ENCODE measurements around the gene INO80.
"Not testable (repeated sequence)": the region's sequence is repeated elsewhere in the genome, so short reads cannot be mapped to it uniquely, and the experiment has no call there.

The INO80 gene, protein sequence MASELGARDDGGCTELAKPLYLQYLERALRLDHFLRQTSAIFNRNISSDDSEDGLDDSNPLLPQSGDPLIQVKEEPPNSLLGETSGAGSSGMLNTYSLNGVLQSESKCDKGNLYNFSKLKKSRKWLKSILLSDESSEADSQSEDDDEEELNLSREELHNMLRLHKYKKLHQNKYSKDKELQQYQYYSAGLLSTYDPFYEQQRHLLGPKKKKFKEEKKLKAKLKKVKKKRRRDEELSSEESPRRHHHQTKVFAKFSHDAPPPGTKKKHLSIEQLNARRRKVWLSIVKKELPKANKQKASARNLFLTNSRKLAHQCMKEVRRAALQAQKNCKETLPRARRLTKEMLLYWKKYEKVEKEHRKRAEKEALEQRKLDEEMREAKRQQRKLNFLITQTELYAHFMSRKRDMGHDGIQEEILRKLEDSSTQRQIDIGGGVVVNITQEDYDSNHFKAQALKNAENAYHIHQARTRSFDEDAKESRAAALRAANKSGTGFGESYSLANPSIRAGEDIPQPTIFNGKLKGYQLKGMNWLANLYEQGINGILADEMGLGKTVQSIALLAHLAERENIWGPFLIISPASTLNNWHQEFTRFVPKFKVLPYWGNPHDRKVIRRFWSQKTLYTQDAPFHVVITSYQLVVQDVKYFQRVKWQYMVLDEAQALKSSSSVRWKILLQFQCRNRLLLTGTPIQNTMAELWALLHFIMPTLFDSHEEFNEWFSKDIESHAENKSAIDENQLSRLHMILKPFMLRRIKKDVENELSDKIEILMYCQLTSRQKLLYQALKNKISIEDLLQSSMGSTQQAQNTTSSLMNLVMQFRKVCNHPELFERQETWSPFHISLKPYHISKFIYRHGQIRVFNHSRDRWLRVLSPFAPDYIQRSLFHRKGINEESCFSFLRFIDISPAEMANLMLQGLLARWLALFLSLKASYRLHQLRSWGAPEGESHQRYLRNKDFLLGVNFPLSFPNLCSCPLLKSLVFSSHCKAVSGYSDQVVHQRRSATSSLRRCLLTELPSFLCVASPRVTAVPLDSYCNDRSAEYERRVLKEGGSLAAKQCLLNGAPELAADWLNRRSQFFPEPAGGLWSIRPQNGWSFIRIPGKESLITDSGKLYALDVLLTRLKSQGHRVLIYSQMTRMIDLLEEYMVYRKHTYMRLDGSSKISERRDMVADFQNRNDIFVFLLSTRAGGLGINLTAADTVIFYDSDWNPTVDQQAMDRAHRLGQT (N-terminal part only)

DNA sequence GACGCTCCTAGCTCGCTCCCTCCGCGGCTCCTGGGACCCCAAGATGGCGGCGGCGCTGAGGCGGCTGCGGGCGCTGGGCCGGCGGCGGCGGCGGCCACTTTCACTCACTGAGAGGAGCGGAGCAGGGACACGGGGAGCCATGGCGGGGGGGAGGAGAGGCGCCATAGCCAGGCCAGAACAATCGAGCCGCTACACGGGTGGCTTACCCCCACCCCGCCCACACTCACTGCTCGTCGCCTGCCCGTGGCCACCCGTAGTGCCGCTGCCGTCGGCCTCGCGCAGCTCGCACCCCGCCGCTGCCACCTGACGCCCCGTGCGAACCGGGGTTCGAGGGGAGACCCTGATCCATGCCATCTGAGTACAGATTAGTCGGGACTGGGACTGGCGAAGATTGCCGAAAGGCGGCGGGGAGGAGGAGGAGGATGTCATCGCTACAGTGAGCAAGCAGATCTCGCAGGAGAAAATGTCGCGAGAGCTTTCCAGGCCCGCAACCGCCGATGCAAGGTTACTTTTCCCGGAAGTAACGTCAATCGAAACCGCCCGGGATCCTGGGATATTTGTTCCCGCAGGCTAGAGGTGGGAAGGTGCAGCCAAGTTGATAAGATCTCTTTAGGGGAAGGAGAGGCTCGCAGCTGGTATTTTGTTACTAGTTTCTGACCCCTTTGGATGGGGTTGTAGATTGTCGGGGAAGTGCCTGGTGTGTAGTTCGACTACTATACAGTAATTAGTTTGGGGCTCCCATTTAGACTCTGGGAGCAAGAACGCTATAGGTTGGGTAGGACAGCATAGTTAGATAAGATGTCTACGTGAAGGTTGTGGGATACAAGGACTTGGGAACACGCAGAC is at the start of gene INO80:
TSS of gene INO80 (minus strand) at position 165 of the 846 bp plus-strand sequence. CDS start 19,970 bp downstream, outside the sequence.
- DNase-seq = peak; percentile 97

GRCh38 chr15:41161736-41162135 is 45.7 kb upstream of the INO80 start:
- DNase-seq = no peak

GRCh38 chr15:41161336-41161735 is 45.3 kb upstream of the INO80 start:
- DNase-seq = no peak

DNA sequence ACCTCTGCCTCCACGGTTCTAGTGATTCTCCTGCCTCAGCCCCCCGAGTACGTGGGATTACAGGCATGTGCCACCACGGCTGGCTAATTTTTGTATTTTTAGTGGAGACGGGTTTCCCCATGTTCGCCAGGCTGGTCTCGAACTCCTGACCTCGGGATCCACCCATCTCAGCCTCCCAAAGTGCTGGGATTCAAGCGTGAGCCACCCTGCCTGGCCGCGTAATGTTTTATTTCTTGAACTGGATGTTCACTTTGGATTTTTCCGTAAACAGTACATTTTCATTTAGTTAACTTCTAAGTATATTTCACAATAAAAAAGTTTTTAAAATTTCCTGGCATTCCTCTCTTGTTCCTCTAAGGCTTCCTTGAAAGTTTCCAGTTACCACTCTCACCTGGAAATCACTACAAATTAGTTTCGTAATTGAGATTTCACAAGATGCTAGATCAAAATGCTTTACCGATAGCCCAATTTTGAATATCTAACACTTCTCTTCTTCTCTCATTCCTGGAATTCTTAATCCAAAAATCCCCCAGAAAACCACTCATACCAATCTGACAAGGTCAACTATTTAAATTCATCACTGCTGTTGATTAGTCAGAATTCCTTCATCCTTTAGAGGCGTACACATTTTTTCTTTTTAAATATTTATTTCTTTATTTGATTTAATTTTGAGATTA is 44.7 kb upstream of the INO80 start:
- DNase-seq = no peak

GRCh38 chr15:41154412-41154811 is 38.3 kb upstream of the INO80 start:
- DNase-seq = no peak

GRCh38 chr15:41153733-41154132 is 37.7 kb upstream of the INO80 start:
- no peak for DNase-seq

DNA sequence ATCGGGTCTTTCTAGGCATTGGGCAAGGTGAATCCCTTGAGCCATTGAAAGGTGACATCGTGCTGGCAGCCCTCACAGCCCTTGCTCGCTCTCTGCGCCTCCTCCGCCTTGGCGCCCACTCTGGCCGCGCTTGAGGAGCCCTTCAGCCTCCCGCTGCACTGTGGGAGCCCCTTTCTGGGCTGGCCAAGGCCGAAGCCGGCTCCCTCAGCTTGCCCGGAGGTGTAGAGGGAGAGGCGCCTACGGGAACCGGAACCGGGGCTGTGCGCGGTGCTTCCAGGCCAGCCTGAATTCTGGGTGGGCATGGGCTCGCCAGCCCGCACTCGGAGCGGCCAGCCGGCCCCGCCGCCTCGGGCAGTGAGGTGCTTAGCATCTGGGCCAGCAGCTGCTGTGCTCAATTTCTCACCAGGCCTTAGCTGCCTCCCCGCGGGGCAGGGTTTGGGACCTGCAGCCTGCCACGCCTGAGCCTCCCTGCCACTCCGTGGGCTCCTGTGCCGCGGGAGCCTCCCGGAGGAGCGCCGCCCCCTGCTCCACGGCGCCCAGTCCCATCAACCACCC is 35.4 kb upstream of the INO80 start:
- DNase-seq = no peak

DNA sequence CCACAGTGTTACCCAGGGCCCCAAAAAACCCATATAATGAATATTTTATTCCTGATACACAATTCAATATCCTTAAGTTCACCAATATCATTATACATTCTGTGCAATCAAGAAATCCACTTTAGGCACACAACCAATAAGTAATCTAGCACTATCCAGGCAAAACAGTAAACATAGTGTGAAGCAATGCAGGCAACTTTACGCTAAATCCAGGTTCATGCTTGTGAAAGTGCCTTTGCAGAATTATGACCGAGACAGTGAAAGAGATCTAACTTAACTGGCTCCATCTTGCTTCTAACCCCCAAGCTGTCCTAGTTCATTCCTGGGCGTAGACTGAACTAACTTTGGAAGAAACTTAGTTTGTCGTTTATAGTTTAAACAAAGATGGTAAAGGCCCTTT is 34.2 kb upstream of the INO80 start:
- DNase-seq = no peak

DNA sequence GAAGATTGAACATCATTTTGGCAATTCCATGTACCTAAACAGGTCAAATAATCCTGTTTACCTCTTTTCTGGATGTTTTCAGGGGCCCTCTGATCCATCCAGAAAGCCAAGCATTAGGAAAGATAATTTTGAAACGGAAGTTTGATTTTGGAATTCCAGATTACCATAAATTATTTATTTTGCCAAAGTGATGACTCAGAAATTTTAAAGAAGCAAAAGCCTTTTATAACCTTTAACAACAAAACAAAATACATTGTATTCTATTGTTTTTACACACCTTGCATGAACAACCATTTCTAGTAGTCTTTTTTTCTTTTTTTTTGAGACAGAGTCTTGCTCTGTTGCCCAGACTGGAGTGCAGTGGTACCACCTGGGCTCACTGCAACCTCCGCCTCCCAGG is 32.0 kb upstream of the INO80 start:
- DNase-seq = no peak

DNA sequence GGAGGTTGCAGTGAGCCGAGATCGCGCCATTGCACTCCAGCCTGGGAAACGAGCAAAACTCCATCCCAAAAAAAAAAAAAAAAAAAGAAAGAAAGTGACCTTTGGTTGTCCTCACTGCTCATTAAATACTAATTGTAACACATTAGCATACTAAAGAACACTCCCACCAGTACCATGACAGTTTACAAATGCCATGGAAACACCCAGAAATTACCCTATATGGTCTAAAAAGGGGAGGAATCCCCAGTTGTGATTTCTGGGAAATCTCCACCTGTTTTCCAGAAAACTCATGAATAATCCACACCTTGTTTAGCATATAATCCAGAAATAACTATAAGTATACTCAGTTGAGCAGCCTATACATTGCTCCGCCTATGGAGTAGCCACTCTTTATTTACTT is 23.5 kb upstream of the INO80 start:
- DNase-seq = no peak

GRCh38 chr15:41139112-41139511 is 23.0 kb upstream of the INO80 start:
- DNase-seq = not testable (repeated sequence)

- not testable (repeated sequence) for DNase-seq
These were observed 19.5 kb upstream of the INO80 start for GRCh38 chr15:41135580-41135979.

DNA sequence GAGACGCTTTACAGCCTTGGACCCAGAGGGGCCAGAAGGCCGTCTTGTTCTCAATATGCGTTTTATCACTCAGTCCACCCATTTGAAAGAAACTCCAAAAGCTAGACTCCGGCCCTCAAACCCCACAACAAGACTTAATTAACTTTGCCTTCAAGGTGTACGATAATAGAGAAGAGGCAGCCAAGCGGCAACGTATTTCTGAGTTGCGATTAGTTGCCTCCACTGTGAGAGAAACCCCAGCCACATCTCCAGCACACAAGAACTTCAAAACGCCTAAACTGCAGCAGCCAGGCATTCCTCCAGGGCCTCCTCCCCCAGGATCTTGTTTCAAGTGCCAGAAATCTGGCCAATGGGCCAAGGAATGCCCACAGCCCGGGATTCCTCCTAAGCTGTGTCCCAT is 17.4 kb upstream of the INO80 start:
- DNase-seq = no peak

DNA sequence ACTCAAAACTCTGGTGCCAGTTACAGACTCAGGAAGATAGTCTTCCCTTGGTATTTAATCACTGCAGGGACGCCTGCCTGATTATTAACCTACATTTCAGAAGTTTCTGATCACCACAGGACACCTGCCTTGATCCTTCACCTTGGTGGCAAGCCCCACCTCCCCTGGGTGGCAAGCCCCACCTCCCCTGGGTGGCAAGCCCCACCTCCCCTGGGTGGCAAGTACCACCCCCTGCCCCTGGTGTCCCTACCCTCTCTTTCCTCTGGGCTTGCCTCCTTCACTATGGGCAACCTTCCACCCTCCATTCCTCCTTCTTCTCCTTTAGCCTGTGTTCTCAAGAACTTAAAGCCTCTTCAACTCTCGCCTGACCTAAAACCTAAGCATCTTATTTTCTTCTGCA is 16.0 kb upstream of the INO80 start:
- DNase-seq = not testable (repeated sequence)

- DNase-seq = no peak
These were observed 12.3 kb upstream of the INO80 start for GRCh38 chr15:41128174-41128902.

DNA sequence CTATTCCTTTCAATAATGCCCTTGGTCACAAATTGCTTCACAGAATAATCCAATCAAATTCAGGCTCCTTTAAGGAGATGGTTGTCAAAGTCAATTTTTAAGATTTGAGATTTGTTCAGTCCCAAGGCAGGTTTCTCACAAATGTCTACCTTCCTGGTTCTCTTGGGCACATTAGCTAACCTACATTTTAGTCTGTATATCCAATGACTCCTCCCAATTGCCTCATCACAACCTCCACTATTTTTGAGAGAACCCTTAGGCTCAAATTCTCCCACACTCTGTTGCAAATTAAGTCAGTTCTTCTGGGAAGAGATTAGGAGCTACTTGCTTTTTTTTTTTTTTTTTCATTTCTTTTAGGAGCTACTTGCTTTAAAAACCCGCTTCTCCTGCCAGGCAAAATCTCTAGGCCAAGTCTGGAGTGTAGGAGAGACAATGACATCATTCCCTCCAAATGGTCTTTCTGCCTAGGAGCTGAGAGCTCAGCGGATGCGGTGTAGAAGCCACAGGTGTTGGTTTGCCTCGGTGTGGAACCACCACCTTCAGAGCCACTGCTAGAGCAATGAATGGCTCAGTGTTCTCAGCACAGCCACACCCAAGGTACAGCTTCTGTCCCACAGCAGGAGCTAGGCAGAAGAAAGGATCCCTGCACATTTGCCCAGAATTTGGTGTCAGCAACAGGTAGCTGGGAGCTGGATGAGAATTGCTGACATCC is 10.0 kb upstream of the INO80 start:
- no peak for DNase-seq

DNA sequence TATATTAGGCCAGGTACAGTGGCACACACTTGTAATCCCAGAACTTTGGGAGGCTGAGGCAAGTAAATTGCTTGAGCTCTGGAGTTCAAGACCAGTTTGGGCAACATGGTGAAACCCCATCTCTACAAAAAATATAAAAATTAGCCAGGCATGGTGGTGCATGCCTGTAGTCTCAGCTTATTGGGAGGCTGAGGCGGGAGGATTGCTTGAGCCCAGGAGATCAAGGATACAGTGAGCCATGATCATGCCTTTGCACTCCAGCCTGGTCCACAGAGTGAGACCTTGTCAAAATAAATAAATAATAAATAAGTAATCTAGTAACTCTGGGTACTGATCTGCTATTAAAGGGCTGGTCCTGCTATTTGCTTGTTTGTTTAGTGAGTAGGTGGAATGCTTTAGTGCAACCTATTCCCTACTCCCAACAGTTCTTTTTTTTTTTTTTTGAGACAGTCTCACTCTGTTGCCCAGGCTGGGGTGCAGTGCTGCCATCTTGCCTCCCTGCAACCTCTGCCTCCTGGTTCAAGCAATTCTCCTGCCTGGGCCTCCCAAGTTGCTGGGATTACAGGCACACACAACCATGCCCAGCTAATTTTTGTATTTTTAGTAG is 9.1 kb upstream of the INO80 start:
- DNase-seq = no peak

- no peak for DNase-seq
These were observed 8.0 kb upstream of the INO80 start for GRCh38 chr15:41124058-41124457.

DNA sequence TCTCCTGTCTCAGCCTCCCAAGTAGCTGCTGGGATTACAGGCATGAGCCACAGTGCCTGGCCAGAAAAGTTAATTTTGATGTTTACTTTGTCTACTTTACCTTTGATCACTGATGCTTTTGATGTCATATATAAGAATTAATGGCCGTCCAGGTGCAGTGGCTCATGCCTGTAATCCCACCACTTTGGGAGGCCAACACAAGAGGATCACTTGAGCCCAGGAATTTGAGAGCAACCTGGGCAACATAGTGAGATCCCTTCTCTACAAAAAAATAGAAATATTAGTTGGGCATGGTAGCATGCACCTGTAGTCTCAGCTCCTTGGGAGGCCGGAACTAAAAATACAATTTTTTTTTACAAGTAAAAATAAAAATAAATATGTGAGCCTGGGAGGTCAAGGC is 6.8 kb upstream of the INO80 start:
- DNase-seq = no peak

GRCh38 chr15:41121951-41122350 is 5.9 kb upstream of the INO80 start:
- no peak for DNase-seq

All from NK-92 treated with Interleukin-12 subunit alpha and Interleukin-12 subunit beta, amount 100 ng/mL, for 24 hours (cell line).